Uterus (tissue), 2 donors: Measurements from ENCODE around the gene NFATC1.

Source experiments
- CTCF ChIP-seq, 4 experiments: fragments of 200-600 bp in 2 of 4; fragments of 450-650 bp in 2 of 4; sonication (generic) in 2 of 4; IDR thresholded peaks; one replicate each; pipeline ENCODE4 v1.5.1; 2016 to 2019; ENCODE audit warnings: antibody characterized with exemption in 4 of 4, mild to moderate bottlenecking in 2 of 4, moderate library complexity in 1 of 4
- POLR2A ChIP-seq, 2 donors: fragments of 450-650 bp; IDR thresholded peaks; one replicate each; pipeline ENCODE4 v1.6.1; 2016; ENCODE audit warnings: antibody characterized with exemption in 2 of 2, mild to moderate bottlenecking in 1 of 2, moderate library complexity in 1 of 2

- no peak for TF ChIP-seq CTCF (IDR thresholded peaks at IDR 0.05)
- TF ChIP-seq POLR2A (IDR thresholded peaks at IDR 0.05) = no peak
Measured at GRCh38 chr18:79509536-79509930, 113.8 kb downstream of the NFATC1 start.
